T-helper 2 cell (primary cell): Measurements from ENCODE around the gene MTOR.
"Not testable (repeated sequence)": the region's sequence is repeated elsewhere in the genome, so short reads cannot be mapped to it uniquely, and the experiment has no call there.

Experiments used
- DNase-seq, 5 experiments: peaks; one replicate each; pipeline versions ENCODE4 v3.0.0 to v3.0.0-alpha.2; 2012 to 2022

The MTOR gene

GRCh38 chr1:11179125-11179524, 83.2 kb downstream of the MTOR start:
- DNase-seq, result no peak

- no peak for DNase-seq
Observed at GRCh38 chr1:11178021-11179015, 84.0 kb downstream of the MTOR start.

GRCh38 chr1:11176081-11176706, 86.2 kb downstream of the MTOR start:
- DNase-seq, result no peak

GRCh38 chr1:11175461-11175860, 86.9 kb downstream of the MTOR start:
- DNase-seq, result no peak

- no peak for DNase-seq
Observed at GRCh38 chr1:11174261-11174942, 87.9 kb downstream of the MTOR start.

GRCh38 chr1:11170102-11170501, 92.2 kb downstream of the MTOR start:
- no peak for DNase-seq

- no peak for DNase-seq
Observed at GRCh38 chr1:11169202-11169601, 93.1 kb downstream of the MTOR start.

- no peak for DNase-seq
Observed at GRCh38 chr1:11168731-11169130, 93.6 kb downstream of the MTOR start.

- DNase-seq, result not testable (repeated sequence)
Observed at GRCh38 chr1:11166744-11167143, 95.6 kb downstream of the MTOR start.

- not testable (repeated sequence) for DNase-seq
Observed at GRCh38 chr1:11162752-11163151, 99.6 kb downstream of the MTOR start.

- no peak for DNase-seq
Observed at GRCh38 chr1:11158720-11159321, 103.5 kb downstream of the MTOR start.

- no peak for DNase-seq
Observed at GRCh38 chr1:11158291-11158690, 104.1 kb downstream of the MTOR start.

GRCh38 chr1:11157867-11158266, 104.5 kb downstream of the MTOR start:
- DNase-seq, result peak in 1 of 5 experiments; percentile 4

- DNase-seq, result no peak
Observed at GRCh38 chr1:11157394-11157793, 105.0 kb downstream of the MTOR start.

GRCh38 chr1:11156963-11157362, 105.4 kb downstream of the MTOR start:
- peak in 2 of 5 experiments; percentile 7 to 12 for DNase-seq

GRCh38 chr1:11156441-11156840, 105.9 kb downstream of the MTOR start:
- DNase-seq, result peak in 1 of 5 experiments; percentile 14

- DNase-seq, result no peak
Observed at GRCh38 chr1:11153184-11153583, 109.2 kb downstream of the MTOR start.

GRCh38 chr1:11152755-11153154, 109.6 kb downstream of the MTOR start:
- DNase-seq, result no peak

GRCh38 chr1:11151826-11152612, 110.3 kb downstream of the MTOR start:
- no peak for DNase-seq

GRCh38 chr1:11151114-11151513, 111.2 kb downstream of the MTOR start:
- DNase-seq, result no peak

- DNase-seq, result no peak
Observed at GRCh38 chr1:11150326-11150725, 112.0 kb downstream of the MTOR start.

GRCh38 chr1:11147197-11147770, 115.1 kb downstream of the MTOR start:
- no peak for DNase-seq
